ENCODE measurements around the gene SHANK3. TPM values are rescaled to one million over a fixed set of nuclear protein-coding genes. Genes with fewer than 3 reads are reported as not detected.

SHANK3 gene
- 0.18 and 0.28 TPM in 2 replicates for total RNA-seq (2012; rRNA removed)
- 1.5 and 2.2 TPM in 2 replicates for polyA plus RNA-seq (2012; rRNA removed)
- 0.82 and 2.0 TPM in 2 replicates for polyA plus RNA-seq (2012; cell fraction: cytosol; rRNA removed)
- 5.9 and 11.9 TPM in 2 replicates for polyA plus RNA-seq (2012; cell fraction: nucleus; rRNA removed; ENCODE audit: low replicate concordance)
- Bru-seq, nascent RNA = percentile 44 among the genes with signal in this experiment
- BruChase-seq, experiment 1, labeled RNA remaining after a 6-hour chase = percentile 44 among the genes with signal in this experiment
- BruChase-seq, experiment 2, labeled RNA remaining after a 2-hour chase = percentile 51 among the genes with signal in this experiment
- long read RNA-seq, partial matches to known transcripts = 1 of 12 reads
- long read RNA-seq, other reads (novel, unspliced or antisense) = 11 of 12 reads

DNA sequence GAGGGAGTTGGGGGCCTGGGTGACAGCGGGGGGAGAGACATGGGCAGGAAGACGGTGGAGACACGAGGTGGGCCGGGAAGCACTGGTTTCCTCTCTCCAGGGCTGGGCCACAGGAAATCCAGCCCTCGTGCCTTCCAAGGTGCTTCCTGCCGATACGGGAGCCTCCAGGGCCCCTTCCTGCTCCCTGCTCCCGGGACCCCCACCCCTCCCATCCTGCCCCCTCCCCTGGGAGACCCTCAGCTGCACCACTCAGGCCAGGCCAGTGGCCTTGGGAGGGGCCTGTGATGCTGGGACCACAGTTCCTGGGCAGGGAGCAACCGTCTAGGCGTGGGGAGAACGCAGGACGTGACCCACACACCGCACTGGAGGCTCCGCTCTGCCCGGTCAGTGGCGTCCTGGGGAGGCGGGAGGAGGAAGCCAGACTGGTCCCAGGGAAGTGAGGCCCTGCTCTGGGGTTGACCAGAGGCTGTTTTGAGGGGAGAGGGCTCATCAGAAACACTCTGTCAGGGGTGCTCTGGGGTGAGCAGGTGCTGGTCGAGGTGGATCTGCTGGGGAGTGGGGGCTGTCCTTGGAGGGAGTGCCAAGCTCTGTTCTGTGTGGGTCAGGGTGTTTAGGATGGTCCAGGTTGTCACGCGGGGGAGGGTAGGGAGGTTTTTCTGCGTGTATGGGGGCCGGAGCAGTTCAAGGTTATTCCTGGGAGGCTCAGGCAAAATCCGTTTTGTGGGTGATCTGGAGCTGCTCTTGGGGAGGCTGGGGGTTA lies at the start of gene SHANK3:
Gene SHANK3 (plus strand): TSS at position 353 of the 760 bp plus-strand sequence.
- Histone ChIP-seq H2AK5ac (ENCODE audit: low read depth, low read length) (no peak within 1 kb of the TSS), H3K79me1 (ENCODE audit: low read depth in 1 of 2, low read length in 2 of 2) (no peaks in the 10 kb centered on the region), H3K4me3 (ENCODE audit: insufficient read depth, low read depth, low read length) (0 out of 2 replicates have a peak within 1 kb of the TSS, but pooled peaks have one; percentile 2), H2BK20ac (ENCODE audit: low read depth, low read length) (no peak within 1 kb of the TSS), H3K9me1 (ENCODE audit: insufficient read depth, low read length) (peaks cover 8% of the 10 kb centered on the region), H3K36me3 (ENCODE audit: control insufficient read depth, insufficient read depth, low read length) (no peaks in the 10 kb centered on the region), H3K14ac (replicated peaks; ENCODE audit: low read depth, low read length) (no peak within 1 kb of the TSS), H3K27me3 (ENCODE audit: control insufficient read depth, insufficient read depth, low read length) (peaks cover 51% of the 10 kb centered on the region), H3K9ac (ENCODE audit: low read depth, low read length) (no peak within 1 kb of the TSS), H3K56ac (ENCODE audit: extremely low read depth, insufficient read depth, low read length) (no peak within 1 kb of the TSS), H3K18ac (ENCODE audit: low read depth, low read length) (no peak within 1 kb of the TSS), H4K91ac (ENCODE audit: insufficient read depth, low read depth, low read length) (no peak within 1 kb of the TSS), H3K27ac (ENCODE audit: insufficient read depth, low read length) (no peak within 1 kb of the TSS), H3K23ac (ENCODE audit: low read depth, low read length) (no peak within 1 kb of the TSS), H4K20me1 (ENCODE audit: insufficient read depth, low read length) (no peaks in the 10 kb centered on the region; the same call in 1 of the 2 replicates), H2AK9ac (replicated peaks; ENCODE audit: low read depth, low read length, poor library complexity) (no peak within 1 kb of the TSS), H4K8ac (ENCODE audit: low read depth in 2 of 2, low read length in 2 of 2) (no peak within 1 kb of the TSS), H2BK15ac (ENCODE audit: low read depth, low read length) (no peak within 1 kb of the TSS), H2AFZ (replicated peaks; ENCODE audit: low read length, poor library complexity) (no peak within 1 kb of the TSS), H3K4me1 (ENCODE audit: control insufficient read depth, insufficient read depth, low read length) (no peaks in the 10 kb centered on the region; the same call in 1 of the 2 replicates), H2BK120ac (ENCODE audit: low read depth, low read length) (no peak within 1 kb of the TSS), H3K9me3 (ENCODE audit: control insufficient read depth, insufficient read depth, low read length) (no peaks in the 10 kb centered on the region; the same call in 1 of the 2 replicates), H4K5ac (ENCODE audit: low read depth, low read length) (no peak within 1 kb of the TSS), H2BK5ac (ENCODE audit: low read depth, low read length, poor library complexity, severe bottlenecking) (no peak within 1 kb of the TSS), H3K4me2 (ENCODE audit: low read depth, low read length) (no peak within 1 kb of the TSS; the same call in 1 of the 2 replicates), H3K4ac (ENCODE audit: low read depth, low read length) (no peak within 1 kb of the TSS)
- dilution Hi-C loops (cut with HindIII; ENCODE audit: low sequenced_read_pairs, unreplicated experiment) = no loop called here
- no TSS peak for BruUV-seq (replicated peaks)
- POLR2A ChIA-PET (ENCODE audit: unreplicated experiment) = no interaction called here
- in situ Hi-C loops (cut with MboI; ENCODE audit: low sequenced_read_pairs) = no loop called here
- intact Hi-C loops (cut with micrococcal nuclease) = no loop called here
- no peak for DNase-seq
- no peak for ATAC-seq (ENCODE audit: low read depth)
- CTCF ChIA-PET = interaction anchor here (0.6 kb wide), 2 partner anchors 19 to 214 kb away, joined by 3 to 4 read pairs; no protein-coding TSS in a partner anchor
- WGBS, 2 experiments (ENCODE audit: extremely low coverage in 2 of 2, insufficient read length in 1 of 2) = 57% methylated on average over 7 of the region's 23 CpGs; no CpG with 5 or more reads in 1 of the 2 experiments
- no peak for TF ChIP-seq CTCF (conservative IDR thresholded peaks at IDR 0.05; ENCODE audit: low read depth, low read length)
- no peak for TF ChIP-seq POLR2A (IDR thresholded peaks at IDR 0.05; ENCODE audit: low read depth, low read length)
- no peak for TF ChIP-seq RFX5 (IDR thresholded peaks at IDR 0.05; ENCODE audit: low read depth, low read length)
- TF ChIP-seq, protein P1, sequence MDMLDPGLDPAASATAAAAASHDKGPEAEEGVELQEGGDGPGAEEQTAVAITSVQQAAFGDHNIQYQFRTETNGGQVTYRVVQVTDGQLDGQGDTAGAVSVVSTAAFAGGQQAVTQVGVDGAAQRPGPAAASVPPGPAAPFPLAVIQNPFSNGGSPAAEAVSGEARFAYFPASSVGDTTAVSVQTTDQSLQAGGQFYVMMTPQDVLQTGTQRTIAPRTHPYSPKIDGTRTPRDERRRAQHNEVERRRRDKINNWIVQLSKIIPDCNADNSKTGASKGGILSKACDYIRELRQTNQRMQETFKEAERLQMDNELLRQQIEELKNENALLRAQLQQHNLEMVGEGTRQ (IDR thresholded peaks at IDR 0.05; ENCODE audit: low read depth, low read length) = no peak
- TF ChIP-seq MAFK (IDR thresholded peaks at IDR 0.05; ENCODE audit: low read depth, low read length) = no peak
- TF ChIP-seq, protein P2, sequence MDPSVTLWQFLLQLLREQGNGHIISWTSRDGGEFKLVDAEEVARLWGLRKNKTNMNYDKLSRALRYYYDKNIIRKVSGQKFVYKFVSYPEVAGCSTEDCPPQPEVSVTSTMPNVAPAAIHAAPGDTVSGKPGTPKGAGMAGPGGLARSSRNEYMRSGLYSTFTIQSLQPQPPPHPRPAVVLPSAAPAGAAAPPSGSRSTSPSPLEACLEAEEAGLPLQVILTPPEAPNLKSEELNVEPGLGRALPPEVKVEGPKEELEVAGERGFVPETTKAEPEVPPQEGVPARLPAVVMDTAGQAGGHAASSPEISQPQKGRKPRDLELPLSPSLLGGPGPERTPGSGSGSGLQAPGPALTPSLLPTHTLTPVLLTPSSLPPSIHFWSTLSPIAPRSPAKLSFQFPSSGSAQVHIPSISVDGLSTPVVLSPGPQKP (IDR thresholded peaks at IDR 0.05; ENCODE audit: borderline replicate concordance, low read depth, low read length) = no peak
- no peak for TF ChIP-seq FOS (IDR thresholded peaks at IDR 0.05; ENCODE audit: low read depth, low read length)
- no peak for TF ChIP-seq MAZ (IDR thresholded peaks at IDR 0.05; ENCODE audit: borderline replicate concordance, low read depth, low read length)
- no peak for TF ChIP-seq SMC3 (IDR thresholded peaks at IDR 0.05; ENCODE audit: low read depth, low read length)
- no peak for TF ChIP-seq NFE2L2 (IDR thresholded peaks at IDR 0.05; ENCODE audit: low read depth, low read length)
- TF ChIP-seq BHLHE40 (IDR thresholded peaks at IDR 0.05; ENCODE audit: low read depth, low read length) = no peak
- no peak for TF ChIP-seq CEBPB (IDR thresholded peaks at IDR 0.05; ENCODE audit: low read depth, low read length)
- TF ChIP-seq RCOR1 (IDR thresholded peaks at IDR 0.05; ENCODE audit: insufficient replicate concordance, low read length) = no peak

Measured in IMR-90 (cell line).